GM12878 (cell line): Measurements from ENCODE around the gene RIIAD1. TPM values are rescaled to one million over a fixed set of nuclear protein-coding genes. Genes with fewer than 3 reads are reported as not detected.

Experiments used
- ATAC-seq: fragments of 200-7000 bp; cut with Tn5 transposase; 3 replicates; pipeline ENCODE4 v1.9.1; 2020; ENCODE audit warnings: mild to moderate bottlenecking, moderate library complexity
- BruUV-seq: library from RNA; stranded (reverse); fragments of 400-500 nt; replicated peaks from 2 replicates; lab custom pipeline; 2021; lab: Mats Ljungman, UMichigan
- CTCF ChIA-PET: fragments of 300-600 bp; sonication (Branson Sonifier 250); formaldehyde crosslinking; extraction: SDS; loops from one replicate; lab custom pipeline; 2021; ENCODE audit warnings: inconsistent platforms; lab: Yijun Ruan, JAX
- POLR2A ChIA-PET: fragments of 350-600 bp; formaldehyde crosslinking; extraction: SDS; loops from one replicate; lab custom pipeline; 2021; ENCODE audit warnings: inconsistent platforms; lab: Charles Lee
- RAD21 ChIA-PET: fragments of 300-600 bp; sonication (Branson Sonifier 250); formaldehyde crosslinking; loops from one replicate; lab custom pipeline; 2023; ENCODE audit warnings: antibody characterized with exemption; ENCODE audit not compliant: unreplicated experiment; lab: Charles Lee
- SMC1A ChIA-PET: fragments of 300-600 bp; sonication (Branson Sonifier 250); formaldehyde crosslinking; loops from one replicate; lab custom pipeline; 2023; ENCODE audit not compliant: unreplicated experiment, uncharacterized antibody; lab: Charles Lee
- DNase-seq: peaks from one replicate; pipeline ENCODE4 v3.0.0-alpha.2; 2011; ENCODE audit warnings: low read depth, low spot score
- FAIRE-seq: peaks from 3 replicates; lab custom pipeline; 2011; peaks lifted over from hg19 to GRCh38; lab: Jason Lieb, UNC
- H2AFZ ChIP-seq: 2 replicates; pipeline ENCODE4 v1.6.0; 2011; ENCODE audit warnings: low read depth, low read length, control low read depth; ENCODE audit not compliant: control insufficient read depth
- H3K27ac ChIP-seq: 2 replicates; pipeline ENCODE4 v1.5.1; 2011; ENCODE audit warnings: control low read depth; ENCODE audit not compliant: control insufficient read depth, insufficient read depth
- H3K27me3 ChIP-seq, 2 experiments: replicated peaks in 1 of 2; 2 replicates each; pipeline versions ENCODE4 v1.6.0 to v1.6.1; 2011; ENCODE audit warnings: low read length in 1 of 2; ENCODE audit not compliant: control insufficient read depth in 2 of 2, insufficient read depth in 2 of 2
- H3K36me3 ChIP-seq, 2 experiments: 2 replicates each; pipeline ENCODE4 v1.5.1; 2011; ENCODE audit warnings: low read length in 1 of 2; ENCODE audit not compliant: control insufficient read depth in 2 of 2, insufficient read depth in 2 of 2
- H3K4me1 ChIP-seq: 2 replicates; pipeline ENCODE4 v1.6.1; 2011; ENCODE audit warnings: mild to moderate bottlenecking, low read length, moderate library complexity, mixed read lengths; ENCODE audit not compliant: control insufficient read depth, insufficient read depth
- H3K4me2 ChIP-seq: 2 replicates; pipeline ENCODE4 v1.6.0; 2011; ENCODE audit warnings: control low read depth; ENCODE audit not compliant: control insufficient read depth, insufficient read depth
- H3K4me3 ChIP-seq: fragments of 200-600 bp; sonication (generic); 2 replicates; pipeline ENCODE4 v1.5.1; 2016
- H3K79me2 ChIP-seq: 2 replicates; pipeline ENCODE4 v1.6.0; 2011; ENCODE audit warnings: low read length; ENCODE audit not compliant: control insufficient read depth, insufficient read depth
- H3K9ac ChIP-seq: 2 replicates; pipeline ENCODE4 v1.8.0; 2011; ENCODE audit warnings: low read length, control low read depth, mixed read lengths; ENCODE audit not compliant: control insufficient read depth, insufficient read depth
- H3K9me3 ChIP-seq: replicated peaks from 3 replicates; pipeline ENCODE4 v1.5.1; 2011; ENCODE audit warnings: mild to moderate bottlenecking, low read length; ENCODE audit not compliant: control insufficient read depth, insufficient read depth
- H4K20me1 ChIP-seq: 2 replicates; pipeline ENCODE4 v1.6.0; 2011; ENCODE audit not compliant: control insufficient read depth, insufficient read depth
- CBFB ChIP-seq: IDR thresholded peaks from 2 replicates; pipeline ENCODE4 v1.6.1; 2016; ENCODE audit warnings: antibody characterized with exemption, low read depth
- CREB1 ChIP-seq: IDR thresholded peaks from 2 replicates; pipeline ENCODE4 v1.6.1; 2012; ENCODE audit warnings: low read depth, mild to moderate bottlenecking, inconsistent platforms
- EP300 ChIP-seq, 2 experiments: fragments of 150-350 bp in 1 of 2; IDR thresholded peaks; 2 replicates each; pipeline ENCODE4 v1.6.1; 2011 to 2012; ENCODE audit warnings: low read depth in 2 of 2, low read length in 2 of 2, borderline replicate concordance in 1 of 2, improper control_type of control experiment in 1 of 2, inconsistent platforms in 1 of 2; ENCODE audit not compliant: control insufficient read depth in 1 of 2
- ESRRA ChIP-seq: IDR thresholded peaks from 2 replicates; pipeline ENCODE4 v1.6.1; 2012; ENCODE audit warnings: mild to moderate bottlenecking, low read length, improper control_type of control experiment
- ETV6 ChIP-seq, 2 experiments: fragments of 450-650 bp in 1 of 2; IDR thresholded peaks in 1 of 2; conservative IDR thresholded peaks in 1 of 2; 2 replicates each; pipeline ENCODE4 v1.6.1; 2014; ENCODE audit warnings: antibody characterized with exemption in 1 of 2, borderline replicate concordance in 1 of 2, low read depth in 1 of 2, mild to moderate bottlenecking in 1 of 2, moderate library complexity in 1 of 2
- KLF5 ChIP-seq: fragments of 450-650 bp; IDR thresholded peaks from 2 replicates; pipeline ENCODE4 v1.6.1; 2014; ENCODE audit warnings: mild to moderate bottlenecking; ENCODE audit not compliant: partially characterized antibody
- MEF2A ChIP-seq: IDR thresholded peaks from 2 replicates; pipeline ENCODE4 v1.6.1; 2011; ENCODE audit warnings: low read depth, mild to moderate bottlenecking, low read length, moderate library complexity; ENCODE audit not compliant: insufficient read depth
- NR2F1 ChIP-seq: fragments of 450-650 bp; conservative IDR thresholded peaks from 2 replicates; pipeline ENCODE4 v1.6.1; 2017; ENCODE audit warnings: mild to moderate bottlenecking
- SPI1 ChIP-seq: IDR thresholded peaks from 2 replicates; pipeline ENCODE4 v1.6.1; 2011; ENCODE audit warnings: low read depth, mild to moderate bottlenecking, low read length, moderate library complexity, borderline replicate concordance; ENCODE audit not compliant: insufficient read depth
- ZNF384 ChIP-seq: IDR thresholded peaks from 2 replicates; pipeline ENCODE4 v1.6.1; 2012; ENCODE audit warnings: low read depth, mild to moderate bottlenecking, low read length, improper control_type of control experiment, borderline replicate concordance
- WGBS: methylation state at CpG from one replicate; pipeline ENCODE4 v1.1.6; 2016; ENCODE audit warnings: low lambda C conversion rate; ENCODE audit not compliant: insufficient replicate concordance, insufficient coverage; ENCODE audit errors: missing lambda C conversion rate; 5-methylcytosine and 5-hydroxymethylcytosine counted together
- in situ Hi-C: fragments of 300-500 bp; cut with MboI; formaldehyde crosslinking; loops from 9 replicates; pipeline ENCODE4 v1.14.3; 2018; ENCODE audit warnings: mixed read lengths
- intact Hi-C: fragments of 100-400 bp; cut with micrococcal nuclease; formaldehyde crosslinking; loops from one replicate; pipeline ENCODE4 v1.14.2; 2022; ENCODE audit not compliant: unreplicated experiment
- polyA plus RNA-seq, 11 experiments: library from polyadenylated mRNA; depleted of rRNA in 4 of 11; unstranded in 6 of 11; stranded (reverse) in 5 of 11; fragments of >200 nt; fragmentation: Nextera tagmentation in 4 of 11; fragmentation: Illumina TruSeq in 1 of 11; extraction: Ambion mirVana in 4 of 11; extraction: Trizol in 1 of 11; gene quantifications; 1 replicate in 1 of 11; 2 replicates in 10 of 11; pipeline versions ENCODE4 v1.2.1 to v1.2.3, GENCODE V29; 2011 to 2016; ENCODE audit warnings: inconsistent platforms in 2 of 11, missing spikeins in 2 of 11, low read depth in 1 of 11
- total RNA-seq, 4 experiments: library from RNA; depleted of rRNA in 3 of 4; stranded (reverse); fragments of >200 nt in 3 of 4; fragmentation: Illumina TruSeq in 1 of 4; extraction: Trizol in 1 of 4; gene quantifications; 2 replicates each; pipeline versions ENCODE4 v1.2.1 to v1.2.3, GENCODE V29; 2013 to 2021
- TF ChIP-seq, protein P1 (sequence below): IDR thresholded peaks from 2 replicates; pipeline ENCODE4 v1.6.1; 2011; ENCODE audit warnings: mild to moderate bottlenecking, low read depth, low read length, moderate library complexity; ENCODE audit not compliant: insufficient replicate concordance

Gene RIIAD1
- total and polyA plus RNA-seq, 10 of the 15 experiments (the other 5 are each of a cell fraction or from before 2014, with no cell fraction given) = not detected

DNA sequence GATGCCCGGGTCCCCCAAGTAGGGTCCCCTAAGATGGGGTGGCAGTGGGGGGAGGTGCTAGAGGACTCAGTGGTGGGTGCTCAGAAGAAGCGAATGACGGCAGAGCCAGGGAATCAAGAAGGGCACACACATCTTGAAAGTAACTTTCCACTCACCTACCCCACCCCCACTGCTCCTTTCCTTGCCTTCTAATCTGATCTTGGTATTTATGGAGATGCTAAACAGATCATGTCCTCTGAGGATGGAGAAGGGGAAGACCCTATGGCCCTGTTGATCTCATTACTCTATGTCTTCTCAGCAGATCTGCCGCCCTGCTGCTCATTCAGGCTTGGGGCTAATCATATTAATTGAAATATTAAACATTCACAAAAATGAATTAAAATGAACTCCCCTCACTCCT, 2.7 kb upstream of the RIIAD1 start:
- Histone ChIP-seq H3K27ac (no peak overlapping the region), H4K20me1 (no peaks in the 10 kb centered on the region), H3K9me3 (no peaks in the 10 kb centered on the region), H3K9ac (no peak overlapping the region), H2AFZ (no peak overlapping the region), H3K4me1 (peaks cover 16% of the 10 kb centered on the region), H3K4me2 (no peak overlapping the region), H3K4me3 (no peak overlapping the region), H3K79me2 (no peaks in the 10 kb centered on the region), H3K36me3 (no peaks in the 10 kb centered on the region), H3K27me3 (peaks cover 6 to 9% of the 10 kb centered on the region in 2 experiments)
- intact Hi-C loops (loop anchor here (10.0 kb wide), 1 partner anchor 116 kb away; the partner anchor contains the start of genes C2CD4D and RORC), in situ Hi-C loops (no loop called here)
- DNase-seq = no peak
- WGBS = 47% methylated on average over 4 of the region's 4 CpGs
- no peak for ATAC-seq
- ChIA-PET POLR2A (no interaction called here), RAD21 (no interaction called here), CTCF (no interaction called here), SMC1A (no interaction called here)
- no peak for FAIRE-seq
- no TSS peak for BruUV-seq
- TF ChIP-seq CREB1 (no peak), EP300 (IDR thresholded peaks at IDR 0.05; ENCODE audit: borderline replicate concordance in 1 of 2, control insufficient read depth in 1 of 2, low read depth in 2 of 2, low read length in 2 of 2) (no peak), ZNF384 (no peak), ESRRA (no peak), CBFB (no peak), MEF2A (no peak), ETV6 (conservative IDR thresholded peaks at IDR 0.05 in 1 of 2, IDR thresholded peaks at IDR 0.05 in 1 of 2; ENCODE audit: borderline replicate concordance in 1 of 2, low read depth in 1 of 2) (no peak), SPI1 (no peak), KLF5 (no peak), NR2F1 (no peak)
- TF ChIP-seq, protein P1, sequence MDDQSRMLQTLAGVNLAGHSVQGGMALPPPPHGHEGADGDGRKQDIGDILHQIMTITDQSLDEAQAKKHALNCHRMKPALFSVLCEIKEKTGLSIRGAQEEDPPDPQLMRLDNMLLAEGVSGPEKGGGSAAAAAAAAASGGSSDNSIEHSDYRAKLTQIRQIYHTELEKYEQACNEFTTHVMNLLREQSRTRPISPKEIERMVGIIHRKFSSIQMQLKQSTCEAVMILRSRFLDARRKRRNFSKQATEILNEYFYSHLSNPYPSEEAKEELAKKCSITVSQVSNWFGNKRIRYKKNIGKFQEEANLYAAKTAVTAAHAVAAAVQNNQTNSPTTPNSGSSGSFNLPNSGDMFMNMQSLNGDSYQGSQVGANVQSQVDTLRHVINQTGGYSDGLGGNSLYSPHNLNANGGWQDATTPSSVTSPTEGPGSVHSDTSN = no peak
